Measurements from ENCODE around the gene UBE2K. TPM values are rescaled to one million over a fixed set of nuclear protein-coding genes. Genes with fewer than 3 reads are reported as not detected.
"Not testable (repeated sequence)": the region's sequence is repeated elsewhere in the genome, so short reads cannot be mapped to it uniquely, and the experiment has no call there.

UBE2K gene
- total and polyA plus RNA-seq, 7 donors = 25.2 to 56.4 (median 37.3) TPM

DNA sequence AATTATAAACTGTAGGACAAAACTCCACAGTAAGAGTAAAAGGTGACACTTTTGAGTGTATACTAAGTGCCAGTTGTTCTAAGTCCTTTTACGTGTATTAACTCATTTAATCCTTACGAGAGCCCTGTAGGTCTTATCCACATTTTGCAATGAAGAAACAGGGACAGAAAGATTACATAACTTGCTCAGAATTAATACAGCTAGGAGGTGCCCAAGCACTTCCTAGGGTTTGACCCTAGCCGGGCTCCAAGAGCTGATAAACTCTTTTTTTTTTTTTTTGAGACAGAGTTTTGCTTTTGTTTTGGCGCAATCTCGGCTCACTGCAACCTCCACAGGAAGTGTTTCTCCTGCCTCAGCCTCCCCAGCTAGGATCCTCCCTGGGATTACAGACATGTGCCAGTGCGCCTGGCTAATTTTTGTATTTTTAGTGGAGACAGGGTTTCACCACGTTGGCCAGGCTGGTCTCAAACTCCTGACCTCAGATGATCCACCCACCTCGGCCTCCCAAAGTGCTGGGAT, 110.4 kb downstream of the UBE2K start:
- Histone ChIP-seq H3K4me3 (no peak overlapping the region), H3K4me1 (no peaks in the 10 kb centered on the region), H3K27me3 (no peaks in the 10 kb centered on the region), H3K27ac (no peak overlapping the region), H3K36me3 (no peaks in the 10 kb centered on the region), H3K9me3 (no peaks in the 10 kb centered on the region)
- WGBS, 2 donors = 70 to 77% methylated on average over 8 of the region's 8 CpGs
- intact Hi-C loops (cut with DNase I) = no loop called here
- no peak for DNase-seq
- TF ChIP-seq, protein P1, sequence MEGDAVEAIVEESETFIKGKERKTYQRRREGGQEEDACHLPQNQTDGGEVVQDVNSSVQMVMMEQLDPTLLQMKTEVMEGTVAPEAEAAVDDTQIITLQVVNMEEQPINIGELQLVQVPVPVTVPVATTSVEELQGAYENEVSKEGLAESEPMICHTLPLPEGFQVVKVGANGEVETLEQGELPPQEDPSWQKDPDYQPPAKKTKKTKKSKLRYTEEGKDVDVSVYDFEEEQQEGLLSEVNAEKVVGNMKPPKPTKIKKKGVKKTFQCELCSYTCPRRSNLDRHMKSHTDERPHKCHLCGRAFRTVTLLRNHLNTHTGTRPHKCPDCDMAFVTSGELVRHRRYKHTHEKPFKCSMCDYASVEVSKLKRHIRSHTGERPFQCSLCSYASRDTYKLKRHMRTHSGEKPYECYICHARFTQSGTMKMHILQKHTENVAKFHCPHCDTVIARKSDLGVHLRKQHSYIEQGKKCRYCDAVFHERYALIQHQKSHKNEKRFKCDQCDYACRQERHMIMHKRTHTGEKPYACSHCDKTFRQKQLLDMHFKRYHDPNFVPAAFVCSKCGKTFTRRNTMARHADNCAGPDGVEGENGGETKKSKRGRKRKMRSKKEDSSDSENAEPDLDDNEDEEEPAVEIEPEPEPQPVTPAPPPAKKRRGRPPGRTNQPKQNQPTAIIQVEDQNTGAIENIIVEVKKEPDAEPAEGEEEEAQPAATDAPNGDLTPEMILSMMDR (IDR thresholded peaks at IDR 0.05) = no peak
- TF ChIP-seq EP300 (IDR thresholded peaks at IDR 0.05) = no peak
- TF ChIP-seq POLR2AphosphoS5 (IDR thresholded peaks at IDR 0.05) = no peak
- no peak for TF ChIP-seq POLR2A (IDR thresholded peaks at IDR 0.05)

- 47 to 76% methylated on average over 6 of the region's 6 CpGs for WGBS, 2 donors
- TF ChIP-seq, protein P1 (IDR thresholded peaks at IDR 0.05) = no peak
- no peak for TF ChIP-seq POLR2AphosphoS5 (IDR thresholded peaks at IDR 0.05)
Observed at GRCh38 chr4:39812500-39812899, 114.6 kb downstream of the UBE2K start.

GRCh38 chr4:39813033-39813432, 115.1 kb downstream of the UBE2K start:
- intact Hi-C loops (cut with DNase I); DNase-seq; H3K27ac ChIP-seq; H3K9me3 ChIP-seq; H3K4me3 ChIP-seq; H3K36me3 ChIP-seq; H3K27me3 ChIP-seq; H3K4me1 ChIP-seq: not testable (repeated sequence)
- WGBS, 2 donors = no CpG with 5 or more reads among the region's 1 CpG

More at GRCh38 chr4:39812500-39812899, 114.6 kb downstream of the UBE2K start:
- H3K27ac ChIP-seq = no peak overlapping the region
- intact Hi-C loops (cut with DNase I) = no loop called here
- H3K4me3 ChIP-seq = no peak overlapping the region
- H3K4me1 ChIP-seq = peaks cover 0 to 8% (median 3%) of the 10 kb centered on the region in 4 donors
- no peaks in the 10 kb centered on the region for H3K36me3 ChIP-seq
- H3K27me3 ChIP-seq = no peaks in the 10 kb centered on the region
- DNase-seq = no peak
- H3K9me3 ChIP-seq = no peaks in the 10 kb centered on the region

DNA sequence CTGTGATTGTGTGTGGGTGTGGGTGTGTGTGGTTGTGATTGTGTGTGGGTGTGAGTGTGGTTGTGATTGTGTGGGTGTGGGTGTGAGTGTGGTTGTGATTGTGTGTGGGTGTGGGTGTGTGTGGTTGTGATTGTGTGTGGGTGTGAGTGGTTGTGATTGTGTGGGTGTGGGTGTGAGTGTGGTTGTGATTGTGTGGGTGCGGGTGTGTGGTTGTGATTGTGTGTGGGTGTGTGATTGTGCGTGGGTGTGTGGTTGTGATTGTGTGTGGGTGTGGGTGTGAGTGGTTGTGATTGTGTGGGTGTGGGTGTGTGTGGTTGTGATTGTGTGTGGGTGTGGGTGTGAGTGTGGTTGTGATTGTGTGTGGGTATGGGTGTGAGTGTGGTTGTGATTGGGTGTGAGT, 115.8 kb downstream of the UBE2K start:
- H3K27me3 ChIP-seq; H3K4me3 ChIP-seq; DNase-seq; H3K27ac ChIP-seq; intact Hi-C loops (cut with DNase I); H3K9me3 ChIP-seq; H3K36me3 ChIP-seq; H3K4me1 ChIP-seq: not testable (repeated sequence)
- 13 to 25% methylated on average over 2 of the region's 2 CpGs for WGBS, 2 donors

DNA sequence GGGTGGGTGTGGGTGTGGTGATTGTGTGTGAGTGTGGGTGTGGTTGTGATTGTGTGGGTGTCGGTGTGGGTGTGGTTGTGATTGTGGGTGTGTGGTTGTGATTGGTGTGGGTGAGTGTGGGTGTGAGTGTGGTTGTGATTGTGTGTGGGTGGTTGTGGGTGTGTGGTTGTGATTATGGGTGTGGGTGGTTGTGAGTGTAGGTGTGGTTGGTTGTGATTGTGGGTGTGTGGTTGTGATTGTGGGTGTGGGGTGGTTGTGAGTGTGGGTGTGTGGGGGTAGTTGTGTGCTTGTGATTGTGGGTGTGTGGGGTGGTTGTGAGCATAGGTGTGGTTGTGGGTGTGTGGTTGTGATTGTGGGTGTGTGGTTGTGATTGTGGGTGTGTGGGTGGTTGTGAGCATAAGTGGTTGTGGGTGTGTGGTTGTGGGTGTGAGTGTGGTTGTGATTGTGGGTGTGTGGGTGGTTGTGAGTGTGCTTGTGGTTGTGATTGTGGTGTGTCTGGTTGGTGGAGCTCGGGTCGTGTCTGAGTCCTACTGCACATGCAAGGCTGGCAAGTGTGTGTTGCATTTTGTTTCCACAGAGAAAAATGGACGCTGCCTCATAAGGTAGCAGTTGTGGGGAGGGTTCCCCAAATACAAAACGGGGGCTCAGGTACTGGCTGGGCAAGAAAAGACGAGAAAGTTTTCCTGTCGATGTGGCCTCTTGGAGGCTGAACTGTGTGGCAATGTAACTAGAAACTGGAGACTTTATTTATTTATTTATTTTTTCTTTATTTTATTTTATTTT, 116.7 kb downstream of the UBE2K start:
- no peaks in the 10 kb centered on the region for H3K27me3 ChIP-seq
- H3K4me3 ChIP-seq = no peak overlapping the region
- H3K9me3 ChIP-seq = no peaks in the 10 kb centered on the region
- no peak overlapping the region for H3K27ac ChIP-seq
- TF ChIP-seq POLR2AphosphoS5 (IDR thresholded peaks at IDR 0.05) (no peak), EP300 (IDR thresholded peaks at IDR 0.05) (no peak), POLR2A (IDR thresholded peaks at IDR 0.05) (no peak)
- TF ChIP-seq, protein P1 (IDR thresholded peaks at IDR 0.05) = no peak
- H3K36me3 ChIP-seq = no peaks in the 10 kb centered on the region
- intact Hi-C loops (cut with DNase I) = no loop called here
- DNase-seq = no peak
- WGBS, 2 donors = 81 to 86% methylated on average over 7 of the region's 7 CpGs
- peaks cover 0 to 8% (median 3%) of the 10 kb centered on the region in 4 donors for H3K4me1 ChIP-seq

- 96 to 98% methylated on average over 5 of the region's 5 CpGs for WGBS, 2 donors
- peaks cover 0 to 8% (median 3%) of the 10 kb centered on the region in 4 donors for H3K4me1 ChIP-seq
- H3K27ac ChIP-seq = no peak overlapping the region
- H3K9me3 ChIP-seq = no peaks in the 10 kb centered on the region
- no peaks in the 10 kb centered on the region for H3K36me3 ChIP-seq
- no peak overlapping the region for H3K4me3 ChIP-seq
- intact Hi-C loops (cut with DNase I) = no loop called here
- no peak for DNase-seq
- TF ChIP-seq, protein P1 (IDR thresholded peaks at IDR 0.05) = no peak
- TF ChIP-seq POLR2A (IDR thresholded peaks at IDR 0.05) (no peak), POLR2AphosphoS5 (IDR thresholded peaks at IDR 0.05) (no peak), EP300 (IDR thresholded peaks at IDR 0.05) (no peak)
- no peaks in the 10 kb centered on the region for H3K27me3 ChIP-seq
Observed at GRCh38 chr4:39818646-39819045, 120.7 kb downstream of the UBE2K start.
